Ascending aorta (tissue), 2 donors: ENCODE data around the gene TMC8. TPM values are rescaled to one million over a fixed set of nuclear protein-coding genes. Genes with fewer than 3 reads are reported as not detected.

Experiments used
- DNase-seq, 2 donors: peaks; one replicate each; pipeline ENCODE4 v3.0.0-alpha.2; 2019; ENCODE audit warnings: low spot score in 2 of 2
- H3K27ac ChIP-seq, 2 donors: fragments of 200-600 bp; sonication (generic); one replicate each; pipeline ENCODE4 v1.5.1; 2016 to 2017; ENCODE audit warnings: mild to moderate bottlenecking in 1 of 2
- H3K27me3 ChIP-seq: fragments of 200-600 bp; sonication (generic); one replicate; pipeline ENCODE4 v1.5.1; 2017
- H3K36me3 ChIP-seq, 2 donors: fragments of 200-600 bp; sonication (generic); one replicate each; pipeline ENCODE4 v1.5.1; 2016
- H3K4me1 ChIP-seq, 2 donors: fragments of 200-600 bp; sonication (generic); one replicate each; pipeline ENCODE4 v1.5.1; 2016 to 2017; ENCODE audit warnings: mild to moderate bottlenecking in 1 of 2
- H3K4me3 ChIP-seq, 2 donors: fragments of 200-600 bp; sonication (generic); one replicate each; pipeline ENCODE4 v1.5.1; 2016 to 2017; ENCODE audit warnings: mild to moderate bottlenecking in 1 of 2
- H3K9me3 ChIP-seq, 2 donors: fragments of 200-600 bp; sonication (generic); one replicate each; pipeline ENCODE4 v1.5.1; 2016
- intact Hi-C: fragments of 100-400 bp; cut with DNase I; formaldehyde crosslinking; loops from one replicate; pipeline ENCODE4 v1.15.1; 2023
- total RNA-seq: library from RNA; depleted of rRNA; stranded (reverse); fragments of >200 nt; gene quantifications from one replicate; pipeline ENCODE4 v1.1.0, GENCODE V29; 2016
- TF ChIP-seq, protein P1 (sequence below), 3 experiments: fragments of 200-600 bp in 2 of 3; fragments of 450-650 bp in 1 of 3; sonication (generic) in 2 of 3; IDR thresholded peaks; one replicate each; pipeline ENCODE4 v1.5.1; 2016 to 2019; ENCODE audit warnings: antibody characterized with exemption in 3 of 3, mild to moderate bottlenecking in 1 of 3, moderate library complexity in 1 of 3

The TMC8 gene
- total RNA-seq, 1 donor from 2014 or later: 9.6 TPM

DNA sequence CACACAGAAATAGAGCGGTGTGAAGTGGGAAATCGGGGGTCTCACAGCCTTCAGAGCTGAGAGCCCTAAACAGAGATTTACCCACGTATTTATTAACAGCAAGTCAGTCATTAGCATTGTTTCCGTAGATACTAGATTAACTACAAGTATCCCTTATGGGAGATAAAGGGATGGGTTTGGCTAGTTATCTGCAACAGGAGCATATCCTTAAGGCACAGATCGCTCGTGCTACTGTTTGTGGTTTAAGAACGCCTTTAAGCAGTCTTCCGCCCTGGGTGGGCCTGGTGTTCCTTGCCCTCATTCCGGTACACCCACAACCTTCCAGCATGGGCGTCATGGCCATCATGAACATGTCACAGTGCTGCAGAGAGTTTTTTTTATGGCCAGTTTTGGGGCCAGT is 29.0 kb upstream of the TMC8 start:
- TF ChIP-seq, protein P1, sequence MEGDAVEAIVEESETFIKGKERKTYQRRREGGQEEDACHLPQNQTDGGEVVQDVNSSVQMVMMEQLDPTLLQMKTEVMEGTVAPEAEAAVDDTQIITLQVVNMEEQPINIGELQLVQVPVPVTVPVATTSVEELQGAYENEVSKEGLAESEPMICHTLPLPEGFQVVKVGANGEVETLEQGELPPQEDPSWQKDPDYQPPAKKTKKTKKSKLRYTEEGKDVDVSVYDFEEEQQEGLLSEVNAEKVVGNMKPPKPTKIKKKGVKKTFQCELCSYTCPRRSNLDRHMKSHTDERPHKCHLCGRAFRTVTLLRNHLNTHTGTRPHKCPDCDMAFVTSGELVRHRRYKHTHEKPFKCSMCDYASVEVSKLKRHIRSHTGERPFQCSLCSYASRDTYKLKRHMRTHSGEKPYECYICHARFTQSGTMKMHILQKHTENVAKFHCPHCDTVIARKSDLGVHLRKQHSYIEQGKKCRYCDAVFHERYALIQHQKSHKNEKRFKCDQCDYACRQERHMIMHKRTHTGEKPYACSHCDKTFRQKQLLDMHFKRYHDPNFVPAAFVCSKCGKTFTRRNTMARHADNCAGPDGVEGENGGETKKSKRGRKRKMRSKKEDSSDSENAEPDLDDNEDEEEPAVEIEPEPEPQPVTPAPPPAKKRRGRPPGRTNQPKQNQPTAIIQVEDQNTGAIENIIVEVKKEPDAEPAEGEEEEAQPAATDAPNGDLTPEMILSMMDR (IDR thresholded peaks at IDR 0.05): no peak
- Histone ChIP-seq H3K27ac (no peak overlapping the region), H3K27me3 (no peaks in the 10 kb centered on the region), H3K4me1 (no peaks in the 10 kb centered on the region), H3K4me3 (no peak overlapping the region), H3K36me3 (peaks cover 70 to 80% of the 10 kb centered on the region in 2 donors), H3K9me3 (no peaks in the 10 kb centered on the region)
- intact Hi-C loops: no loop called here
- DNase-seq: no peak

DNA sequence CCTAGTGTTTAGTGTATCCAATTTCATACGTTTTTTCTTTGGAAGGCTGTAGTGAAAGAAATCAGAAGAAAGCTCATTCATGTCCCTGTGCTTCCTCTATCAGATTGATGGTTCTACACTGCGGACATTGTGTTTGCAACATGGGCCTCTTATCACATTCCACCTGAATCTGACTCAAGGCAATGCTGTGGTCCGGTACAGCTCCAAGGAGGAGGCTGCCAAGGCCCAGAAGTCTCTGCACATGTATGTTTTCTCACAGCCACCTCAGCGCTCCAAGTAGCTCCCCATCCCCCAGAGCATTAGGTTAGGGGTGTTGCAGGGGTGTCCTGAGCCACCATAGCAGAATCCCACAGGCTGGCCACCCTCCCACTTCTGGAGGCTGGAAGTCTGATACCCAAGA is 27.3 kb upstream of the TMC8 start:
- Histone ChIP-seq H3K27me3 (no peaks in the 10 kb centered on the region), H3K36me3 (peaks cover 57 to 67% of the 10 kb centered on the region in 2 donors), H3K27ac (no peak overlapping the region), H3K4me1 (no peaks in the 10 kb centered on the region), H3K4me3 (no peak overlapping the region), H3K9me3 (no peaks in the 10 kb centered on the region)
- TF ChIP-seq, protein P1 (IDR thresholded peaks at IDR 0.05): no peak
- intact Hi-C loops: no loop called here
- DNase-seq: no peak

DNA sequence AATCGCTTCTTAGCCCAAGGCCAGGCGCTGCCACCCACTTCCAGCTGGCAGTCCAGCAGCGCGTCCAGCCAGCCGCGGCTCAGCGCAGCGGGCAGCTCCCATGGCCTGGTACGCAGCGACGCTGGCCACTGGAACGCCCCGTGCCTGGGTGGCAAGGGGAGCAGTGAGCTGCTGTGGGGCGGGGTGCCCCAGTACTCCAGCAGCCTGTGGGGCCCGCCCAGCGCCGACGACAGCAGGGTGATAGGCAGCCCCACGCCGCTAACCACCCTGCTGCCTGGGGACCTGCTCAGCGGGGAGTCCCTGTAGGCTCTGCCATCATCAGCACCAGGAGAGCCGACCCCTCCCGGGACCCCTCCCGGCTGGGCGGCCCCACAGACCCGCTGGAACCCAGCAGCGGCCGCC is 26.0 kb upstream of the TMC8 start:
- Histone ChIP-seq H3K4me1 (no peaks in the 10 kb centered on the region), H3K4me3 (no peak overlapping the region), H3K27ac (no peak overlapping the region), H3K9me3 (no peaks in the 10 kb centered on the region), H3K36me3 (peaks cover 50 to 55% of the 10 kb centered on the region in 2 donors), H3K27me3 (no peaks in the 10 kb centered on the region)
- TF ChIP-seq, protein P1 (IDR thresholded peaks at IDR 0.05): no peak
- intact Hi-C loops: no loop called here
- no peak for DNase-seq

DNA sequence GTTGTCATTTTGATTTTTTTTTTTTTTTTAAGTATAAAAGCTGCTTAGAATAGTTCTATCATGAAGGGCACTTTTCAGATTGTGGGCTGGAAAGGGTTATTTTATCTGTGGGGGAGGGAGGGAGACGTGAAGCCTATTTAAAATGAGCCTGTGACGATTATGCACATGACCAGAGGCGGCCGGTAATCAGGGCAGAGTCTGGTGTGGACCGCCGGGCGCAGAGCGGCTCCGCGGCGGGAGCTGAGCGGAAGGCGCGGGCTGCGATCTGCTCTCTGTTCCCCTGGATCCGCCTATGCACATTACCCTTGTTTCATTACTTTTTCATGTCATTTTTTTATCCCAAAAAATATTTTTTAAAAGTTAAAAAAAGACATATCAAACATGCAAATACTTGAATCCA is 25.5 kb upstream of the TMC8 start:
- no peak for DNase-seq
- H3K27ac ChIP-seq: no peak overlapping the region
- H3K27me3 ChIP-seq: no peaks in the 10 kb centered on the region
- intact Hi-C loops: no loop called here
- peaks cover 49 to 50% of the 10 kb centered on the region in 2 donors for H3K36me3 ChIP-seq
- no peaks in the 10 kb centered on the region for H3K9me3 ChIP-seq
- TF ChIP-seq, protein P1 (IDR thresholded peaks at IDR 0.05): no peak
- H3K4me1 ChIP-seq: no peaks in the 10 kb centered on the region
- H3K4me3 ChIP-seq: no peak overlapping the region

DNA sequence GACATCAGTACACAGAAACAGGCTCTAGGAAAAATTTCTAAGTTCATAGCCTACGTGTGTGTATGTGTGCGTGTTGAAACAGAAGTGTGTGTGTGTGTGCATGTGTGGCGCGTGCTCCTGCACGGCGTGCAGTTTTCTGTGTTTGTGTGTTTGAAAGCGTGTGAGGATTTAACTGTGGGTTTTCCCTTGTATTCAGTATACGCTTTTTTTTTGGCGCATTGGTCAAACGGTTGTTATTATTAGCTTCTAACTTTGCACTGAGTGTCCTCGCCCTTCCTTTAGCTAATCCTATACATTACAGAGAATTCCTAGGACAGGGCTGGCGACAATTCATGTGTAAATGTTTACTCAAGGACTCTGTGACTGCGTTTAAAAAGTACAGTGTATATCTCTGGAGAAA is 25.0 kb upstream of the TMC8 start:
- Histone ChIP-seq H3K4me1 (no peaks in the 10 kb centered on the region), H3K36me3 (peaks cover 45 to 50% of the 10 kb centered on the region in 2 donors), H3K9me3 (no peaks in the 10 kb centered on the region), H3K4me3 (no peak overlapping the region), H3K27me3 (no peaks in the 10 kb centered on the region), H3K27ac (no peak overlapping the region)
- TF ChIP-seq, protein P1 (IDR thresholded peaks at IDR 0.05): no peak
- intact Hi-C loops: no loop called here
- DNase-seq: no peak

DNA sequence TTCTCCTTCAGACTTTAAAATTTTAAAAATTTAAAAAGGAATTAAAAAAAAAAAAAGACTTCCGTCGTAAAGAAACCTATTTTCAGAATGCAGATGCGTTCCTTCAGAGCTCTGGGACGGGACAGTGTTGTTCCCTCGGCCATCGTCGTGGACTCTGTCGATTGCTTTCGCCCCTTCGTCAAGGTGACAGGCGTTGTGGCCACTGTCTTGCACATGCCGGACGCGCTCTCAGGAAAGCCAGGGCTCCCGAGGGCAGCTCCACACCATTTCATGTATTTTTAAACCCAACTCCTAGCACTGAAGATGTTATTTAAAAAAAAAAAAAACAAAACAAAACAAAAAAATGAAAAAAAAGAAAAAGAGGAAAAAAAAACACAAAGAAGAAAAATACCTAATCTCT is 24.4 kb upstream of the TMC8 start:
- Histone ChIP-seq H3K27ac (no peak overlapping the region), H3K27me3 (no peaks in the 10 kb centered on the region), H3K9me3 (no peaks in the 10 kb centered on the region), H3K36me3 (peaks cover 43 to 50% of the 10 kb centered on the region in 2 donors), H3K4me3 (no peak overlapping the region), H3K4me1 (no peaks in the 10 kb centered on the region)
- DNase-seq: no peak
- TF ChIP-seq, protein P1 (IDR thresholded peaks at IDR 0.05): no peak
- intact Hi-C loops: no loop called here
